ENCODE results near the gene FAM185A.
"Not testable (repeated sequence)": the region's sequence is repeated elsewhere in the genome, so short reads cannot be mapped to it uniquely, and the experiment has no call there.

The FAM185A gene

GRCh38 chr7:102748605-102749444 lies at the start of gene FAM185A:
Gene FAM185A (plus strand): TSS chr7:102748999. CDS start chr7:102749208, 209 bp downstream.
- DNase-seq: peak; percentile 99

GRCh38 chr7:102713011-102713690 lies 35.6 kb upstream of the FAM185A start:
- DNase-seq: not testable (repeated sequence)

GRCh38 chr7:102713691-102714080 lies 35.1 kb upstream of the FAM185A start:
- not testable (repeated sequence) for DNase-seq

GRCh38 chr7:102714774-102715522 lies 33.9 kb upstream of the FAM185A start:
- DNase-seq: not testable (repeated sequence)

- not testable (repeated sequence) for DNase-seq
Measured at GRCh38 chr7:102715718-102716117, 33.1 kb upstream of the FAM185A start.

- DNase-seq: not testable (repeated sequence)
Measured at GRCh38 chr7:102718491-102718890, 30.3 kb upstream of the FAM185A start.

- not testable (repeated sequence) for DNase-seq
Measured at GRCh38 chr7:102726170-102726569, 22.6 kb upstream of the FAM185A start.

- DNase-seq: not testable (repeated sequence)
Measured at GRCh38 chr7:102729670-102730069, 19.1 kb upstream of the FAM185A start.

- DNase-seq: not testable (repeated sequence)
Measured at GRCh38 chr7:102730431-102730830, 18.4 kb upstream of the FAM185A start.

GRCh38 chr7:102742002-102742771 lies 6.6 kb upstream of the FAM185A start:
- not testable (repeated sequence) for DNase-seq

- DNase-seq: not testable (repeated sequence)
Measured at GRCh38 chr7:102743861-102744260, 4.9 kb upstream of the FAM185A start.

- not testable (repeated sequence) for DNase-seq
Measured at GRCh38 chr7:102745494-102746288, 3.1 kb upstream of the FAM185A start.

- not testable (repeated sequence) for DNase-seq
Measured at GRCh38 chr7:102749445-102749786, 617 bp downstream of the FAM185A start.

GRCh38 chr7:102758227-102758626 lies 9.4 kb downstream of the FAM185A start:
- not testable (repeated sequence) for DNase-seq

- DNase-seq: not testable (repeated sequence)
Measured at GRCh38 chr7:102759934-102760333, 11.1 kb downstream of the FAM185A start.

- DNase-seq: not testable (repeated sequence)
Measured at GRCh38 chr7:102761234-102761633, 12.4 kb downstream of the FAM185A start.

GRCh38 chr7:102763295-102763905 lies 14.6 kb downstream of the FAM185A start:
- not testable (repeated sequence) for DNase-seq

- DNase-seq: not testable (repeated sequence)
Measured at GRCh38 chr7:102769657-102770192, 20.9 kb downstream of the FAM185A start.

GRCh38 chr7:102770467-102770866 lies 21.7 kb downstream of the FAM185A start:
- DNase-seq: not testable (repeated sequence)

- not testable (repeated sequence) for DNase-seq
Measured at GRCh38 chr7:102776217-102776616, 27.4 kb downstream of the FAM185A start.

GRCh38 chr7:102778663-102779062 lies 29.9 kb downstream of the FAM185A start:
- DNase-seq: not testable (repeated sequence)
